CD4-positive, alpha-beta T cell treated with Interleukin-4 for 1 hour (primary cell): Measurements from ENCODE around the gene PDSS2.
"Not testable (repeated sequence)": the region's sequence is repeated elsewhere in the genome, so short reads cannot be mapped to it uniquely, and the experiment has no call there.

Experiments
- DNase-seq, 2 donors: peaks; one replicate each; pipeline ENCODE4 v3.0.0-alpha.2; 2020 to 2022

PDSS2 gene

GRCh38 chr6:107473660-107474059 is 14.3 kb upstream of the PDSS2 start:
- no peak for DNase-seq

DNA sequence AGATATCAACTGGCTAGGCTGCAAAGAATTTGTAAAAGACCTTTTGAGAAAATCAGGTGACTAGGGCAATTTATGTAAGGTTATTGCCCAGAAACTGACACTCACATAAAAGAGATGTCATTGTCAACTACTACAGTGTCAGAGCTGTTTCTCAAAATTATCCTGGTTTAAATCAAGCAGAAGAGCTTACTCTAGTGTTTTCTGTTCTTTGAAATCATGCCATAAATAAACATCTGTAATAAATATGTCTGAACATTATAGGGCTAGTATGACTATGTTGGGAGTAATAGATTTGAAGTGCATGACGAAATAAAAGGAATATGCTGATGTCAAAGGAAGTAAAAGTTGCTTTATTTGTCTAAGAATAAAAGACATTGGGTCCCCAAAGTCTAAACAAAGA is 11.0 kb upstream of the PDSS2 start:
- DNase-seq: no peak

DNA sequence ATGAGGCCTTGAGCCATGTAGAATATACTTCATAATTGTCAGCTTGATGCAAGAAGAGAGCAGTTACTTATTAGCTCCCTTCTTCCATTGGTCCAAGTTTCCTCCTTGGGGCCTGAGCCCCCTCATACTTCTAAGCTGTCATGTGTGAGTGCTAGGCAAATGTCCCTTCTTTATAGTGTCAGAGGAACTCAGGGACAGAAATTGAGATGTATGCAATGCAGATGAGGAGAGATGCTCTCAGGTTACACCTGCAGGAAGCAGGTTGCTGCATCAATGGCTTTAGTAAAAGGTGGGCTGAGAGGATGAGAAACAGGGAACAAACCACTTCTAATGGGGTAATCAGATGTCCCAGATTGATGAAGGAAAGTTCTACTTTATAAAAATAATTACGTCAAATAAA is 6.7 kb upstream of the PDSS2 start:
- DNase-seq: no peak

DNA sequence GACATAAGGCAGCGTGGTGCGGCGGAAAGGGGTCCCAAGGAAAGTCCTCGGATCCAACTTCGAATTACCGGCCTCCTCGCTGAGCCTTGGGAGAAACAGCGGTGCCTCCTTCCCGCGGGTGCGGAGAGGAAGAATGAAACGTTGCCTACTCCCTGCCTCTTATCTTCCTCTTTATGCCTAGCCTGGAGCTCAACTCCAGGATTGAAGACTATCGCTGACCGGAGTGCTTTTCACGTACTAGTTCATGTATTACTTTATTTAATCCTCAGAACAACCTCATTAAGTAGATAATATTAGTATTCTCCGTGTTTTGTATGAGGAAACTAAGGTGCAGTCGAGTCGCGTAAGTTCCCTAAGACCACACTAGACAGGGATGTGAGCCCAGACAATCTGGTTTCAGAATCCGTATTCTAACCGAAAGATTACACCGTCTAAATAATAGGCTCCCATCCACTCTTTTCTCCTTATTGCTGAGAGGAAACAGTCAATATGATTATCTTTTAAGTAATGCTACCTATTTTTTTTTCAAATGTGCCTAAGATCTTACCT is 793 bp upstream of the PDSS2 start:
- no peak for DNase-seq

- DNase-seq: peak; percentile 16
Measured at GRCh38 chr6:107458672-107459282, 587 bp downstream of the PDSS2 start.

- no peak for DNase-seq
Measured at GRCh38 chr6:107448776-107449175, 10.6 kb downstream of the PDSS2 start.

DNA sequence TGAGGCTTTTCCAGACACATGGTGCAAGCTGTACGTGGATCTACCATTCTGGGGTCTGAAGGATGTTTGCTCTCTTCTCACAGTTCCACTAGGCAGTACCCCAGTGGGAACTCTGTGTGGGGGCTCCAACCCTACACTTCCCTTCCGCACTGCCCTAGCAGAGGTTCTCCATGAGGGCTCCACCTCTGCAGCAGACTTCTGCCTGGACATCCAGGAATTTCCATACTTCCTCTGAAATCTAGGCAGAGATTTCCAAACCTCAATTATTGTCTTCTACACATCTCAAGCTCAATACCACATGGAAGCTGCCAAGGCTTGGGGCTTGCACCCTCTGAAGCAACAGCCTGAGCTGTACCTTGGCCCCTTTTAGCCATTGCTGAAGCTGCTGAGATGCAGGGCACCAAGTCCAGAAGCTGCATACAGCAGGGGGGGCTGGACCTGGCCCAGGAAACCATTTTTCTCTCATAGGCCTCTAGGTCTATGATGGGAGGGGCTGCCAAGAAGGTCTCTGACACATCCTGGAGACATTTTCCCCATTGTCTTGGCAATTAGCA is 11.6 kb downstream of the PDSS2 start:
- DNase-seq: no peak

DNA sequence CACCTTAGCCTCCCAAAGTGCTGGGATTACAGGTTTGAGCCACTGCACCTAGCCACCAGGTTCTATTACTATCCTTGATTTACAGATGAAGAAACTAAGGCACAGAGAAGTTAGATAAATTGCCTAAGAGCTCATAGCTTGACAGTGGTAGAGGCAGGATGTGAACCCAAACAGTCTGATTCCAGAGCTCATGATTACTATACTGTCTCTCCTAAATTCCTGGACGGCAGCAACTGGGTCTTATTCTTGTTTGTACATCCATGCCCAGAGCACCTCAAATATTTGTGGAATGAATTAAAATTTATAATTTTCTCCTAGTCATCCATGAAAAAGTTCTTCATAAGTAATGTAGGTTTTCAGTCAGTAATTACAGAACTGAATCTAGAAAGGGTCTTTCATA is 15.1 kb downstream of the PDSS2 start:
- no peak for DNase-seq

- DNase-seq: no peak
Measured at GRCh38 chr6:107443608-107444267, 15.6 kb downstream of the PDSS2 start.

DNA sequence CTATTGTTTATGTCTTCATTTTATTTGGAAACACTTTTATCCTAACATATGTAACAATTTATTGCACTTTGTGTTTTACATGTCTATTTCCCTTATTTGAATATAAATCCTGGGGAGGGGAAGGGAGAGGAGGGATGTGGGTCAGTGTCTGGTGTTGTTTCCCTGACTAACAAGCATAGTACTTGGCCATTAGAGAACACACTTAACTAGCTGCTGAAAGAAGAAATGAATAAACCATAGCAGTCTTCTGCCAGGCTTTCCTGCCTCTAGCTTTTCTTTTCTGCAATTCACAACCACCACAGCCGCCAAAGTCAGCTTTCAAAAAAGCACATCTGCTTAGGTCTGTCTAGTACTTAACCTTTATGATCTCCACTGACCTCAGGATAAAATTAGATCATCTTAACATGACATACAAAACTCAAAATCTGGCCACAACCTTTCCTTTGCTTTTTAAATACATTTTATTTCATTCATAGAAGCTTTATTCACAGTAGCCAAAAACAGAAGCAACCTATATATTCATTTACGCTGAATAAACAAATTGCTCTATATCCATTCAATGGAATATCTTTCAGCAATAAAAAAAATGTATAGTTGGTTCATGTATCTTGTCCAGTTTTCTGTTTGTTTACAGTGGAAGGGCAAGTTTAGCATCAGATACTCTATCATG is 16.3 kb downstream of the PDSS2 start:
- no peak for DNase-seq

DNA sequence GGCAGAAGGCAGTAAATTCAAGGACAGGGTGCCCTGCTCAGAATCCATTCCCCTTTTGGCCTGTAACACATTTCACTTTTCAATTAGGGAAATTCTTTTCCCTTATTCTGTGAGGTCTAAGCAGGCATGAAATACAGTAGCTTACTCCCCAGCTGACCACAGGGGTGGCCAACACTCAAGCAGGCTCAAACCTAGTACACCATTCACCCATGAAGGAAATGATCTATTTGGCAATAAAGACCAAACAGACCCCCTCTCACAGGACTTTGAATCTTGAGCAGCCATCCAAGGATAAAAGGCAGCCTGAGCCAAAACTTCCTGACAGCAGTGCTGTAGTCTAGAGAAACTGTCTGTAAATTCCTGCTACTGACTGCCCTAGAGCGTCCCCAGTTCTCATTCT is 17.7 kb downstream of the PDSS2 start:
- DNase-seq: no peak

GRCh38 chr6:107440936-107441335 is 18.4 kb downstream of the PDSS2 start:
- no peak for DNase-seq

DNA sequence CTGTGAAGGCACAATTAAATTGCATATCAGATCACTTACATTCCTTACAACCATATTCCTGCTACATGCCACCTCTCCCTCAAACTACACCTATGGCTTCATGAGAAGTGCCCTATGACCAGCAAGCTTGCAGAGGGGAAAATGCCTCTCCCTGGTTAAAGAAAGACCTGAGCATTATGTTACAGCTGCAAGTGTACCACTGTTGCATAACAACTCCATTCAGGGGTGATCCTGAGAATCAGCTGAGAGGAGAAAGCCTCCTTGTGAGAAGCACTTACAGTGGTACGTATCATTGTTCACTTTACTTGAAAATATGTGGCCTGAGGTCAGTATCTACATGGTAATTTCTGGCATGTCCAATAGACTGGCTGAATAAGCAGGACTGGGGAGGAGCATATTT is 20.0 kb downstream of the PDSS2 start:
- DNase-seq: no peak

- no peak for DNase-seq
Measured at GRCh38 chr6:107437691-107438090, 21.7 kb downstream of the PDSS2 start.

DNA sequence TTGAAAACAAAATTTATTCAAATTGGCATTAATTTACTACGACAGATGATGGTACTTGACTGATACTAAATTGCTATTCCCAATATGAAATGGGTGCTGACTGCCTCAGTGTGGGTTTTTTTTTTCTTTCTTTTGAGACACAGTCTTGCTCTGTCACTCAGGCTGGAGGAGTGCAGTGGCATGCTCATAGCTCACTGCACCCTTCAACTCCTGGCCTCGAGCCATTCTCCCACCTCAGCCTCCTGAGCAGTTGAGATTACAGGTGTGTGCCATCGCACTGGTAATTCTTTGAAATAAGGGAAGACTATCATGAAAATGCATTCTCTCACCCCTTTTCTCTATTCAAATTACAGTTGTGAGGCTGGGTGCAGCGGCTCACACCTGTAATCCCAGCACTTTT is 22.5 kb downstream of the PDSS2 start:
- DNase-seq: no peak

- DNase-seq: no peak
Measured at GRCh38 chr6:107435798-107436197, 23.6 kb downstream of the PDSS2 start.

DNA sequence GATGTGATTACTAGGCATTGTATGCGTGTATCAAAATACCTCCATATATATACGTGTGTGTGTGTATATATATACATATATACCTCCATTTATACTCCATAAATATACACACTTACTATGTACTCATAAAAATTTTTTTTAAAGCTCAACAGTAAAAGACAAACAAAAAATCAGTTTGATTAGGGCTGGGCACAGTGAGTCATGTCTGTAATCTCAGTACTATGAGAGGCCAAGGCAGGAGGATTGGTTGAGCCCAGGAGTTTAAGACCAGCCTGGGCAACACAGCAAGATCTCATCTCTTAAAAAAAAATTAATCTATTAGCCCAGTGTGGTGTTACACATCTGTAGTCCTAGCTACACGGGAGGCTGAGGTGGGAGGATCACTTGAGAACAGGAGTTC is 24.6 kb downstream of the PDSS2 start:
- no peak for DNase-seq

DNA sequence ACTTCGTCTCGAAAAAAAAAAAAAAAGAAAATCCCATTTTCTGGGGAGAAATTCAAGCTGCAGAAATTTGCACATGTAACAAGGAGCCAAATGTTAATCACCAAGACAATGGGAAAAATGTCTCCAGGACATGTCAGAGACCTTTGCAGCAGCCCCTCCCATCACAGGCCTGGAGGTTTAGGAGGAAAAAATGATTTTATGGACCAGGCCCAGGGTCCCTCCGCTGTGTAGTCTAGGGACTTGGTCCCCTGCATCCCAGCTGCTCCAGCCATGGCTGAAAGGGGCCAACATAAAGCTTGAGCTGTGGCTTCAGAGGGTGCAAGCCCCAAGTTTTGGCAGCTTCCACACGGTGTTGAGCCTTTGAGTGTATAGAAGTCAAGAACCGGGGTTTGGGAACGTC is 33.4 kb downstream of the PDSS2 start:
- DNase-seq: not testable (repeated sequence)

DNA sequence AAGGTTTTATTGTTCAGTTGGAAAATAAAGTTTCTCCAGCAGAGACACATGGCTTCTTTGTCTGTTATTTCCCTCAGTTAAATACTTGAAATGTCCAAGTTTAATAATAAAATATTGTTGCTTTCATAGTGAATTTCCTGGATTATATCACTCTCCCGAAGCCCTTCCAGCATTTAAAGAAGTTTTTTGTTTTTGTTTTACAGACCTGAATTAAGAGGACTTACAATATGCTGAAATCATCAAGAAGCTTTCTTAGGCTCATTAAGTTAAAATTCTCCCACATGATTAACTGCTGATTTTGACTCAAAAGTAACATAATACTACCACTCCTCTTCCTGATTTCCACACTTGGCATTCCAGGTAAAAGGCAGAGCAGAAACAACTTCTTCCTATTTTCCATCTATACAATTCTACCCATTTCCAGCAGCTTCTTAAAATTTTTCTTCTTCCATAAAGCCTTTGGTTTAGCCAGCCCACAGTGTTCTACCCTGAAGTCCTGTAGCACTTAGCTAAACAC is 35.8 kb downstream of the PDSS2 start:
- DNase-seq: no peak

DNA sequence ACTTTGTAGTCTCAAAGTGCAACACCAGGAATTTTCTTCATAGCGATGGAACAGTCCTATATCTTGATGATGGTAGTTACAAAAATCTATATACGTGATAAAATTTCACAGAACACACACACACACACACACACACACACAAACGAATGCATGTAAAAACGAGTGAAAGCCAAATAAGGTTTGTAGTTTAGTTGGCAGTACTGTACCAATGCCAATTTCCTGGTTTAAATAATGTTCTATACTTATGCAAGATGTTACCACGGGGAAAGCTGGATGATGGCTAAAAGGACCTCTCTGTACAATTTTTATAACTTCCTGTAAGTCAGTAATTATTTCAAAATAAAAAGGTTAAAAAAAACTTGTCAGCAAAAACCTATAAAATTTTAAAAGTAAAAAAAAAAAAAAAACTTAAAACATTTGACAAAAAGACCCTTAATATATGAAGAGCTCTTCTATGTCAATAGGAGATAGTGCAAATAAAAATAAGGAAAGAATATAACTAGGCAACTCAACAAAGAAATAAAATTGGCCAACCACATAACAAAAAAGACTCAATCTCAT is 37.6 kb downstream of the PDSS2 start:
- DNase-seq: no peak

- DNase-seq: no peak
Measured at GRCh38 chr6:107419733-107420132, 39.6 kb downstream of the PDSS2 start.

GRCh38 chr6:107418118-107418517 is 41.2 kb downstream of the PDSS2 start:
- DNase-seq: no peak

- DNase-seq: no peak
Measured at GRCh38 chr6:107416145-107416544, 43.2 kb downstream of the PDSS2 start.
